ENCODE results near the gene HS3ST3A1.
"Not testable (repeated sequence)": the region's sequence is repeated elsewhere in the genome, so short reads cannot be mapped to it uniquely, and the experiment has no call there.

Gene HS3ST3A1

GRCh38 chr17:13500947-13501346 is 100.8 kb downstream of the HS3ST3A1 start:
- H3K9me3 ChIP-seq (ENCODE audit: control insufficient read depth, low read length): no peaks in the 10 kb centered on the region
- no peak overlapping the region for H3K27ac ChIP-seq (ENCODE audit: insufficient read depth, low read length, poor library complexity, severe bottlenecking)
- H3K27me3 ChIP-seq (replicated peaks; ENCODE audit: control insufficient read depth, insufficient read depth, low read length, poor library complexity, severe bottlenecking): no peaks in the 10 kb centered on the region
- no peak overlapping the region for H3K4me3 ChIP-seq (ENCODE audit: insufficient read depth, low read depth, low read length, poor library complexity, severe bottlenecking)
- H3K36me3 ChIP-seq (ENCODE audit: control insufficient read depth, insufficient read depth, low read length): no peaks in the 10 kb centered on the region
- no peaks in the 10 kb centered on the region for H3K4me1 ChIP-seq (ENCODE audit: control insufficient read depth, insufficient read depth, low read length, poor library complexity, severe bottlenecking)
- no peak for DNase-seq

- Histone ChIP-seq H3K9me3 (ENCODE audit: control insufficient read depth, low read length) (no peaks in the 10 kb centered on the region), H3K27ac (ENCODE audit: insufficient read depth, low read length, poor library complexity, severe bottlenecking) (no peak overlapping the region), H3K36me3 (ENCODE audit: control insufficient read depth, insufficient read depth, low read length) (no peaks in the 10 kb centered on the region), H3K4me3 (ENCODE audit: insufficient read depth, low read depth, low read length, poor library complexity, severe bottlenecking) (no peak overlapping the region), H3K4me1 (ENCODE audit: control insufficient read depth, insufficient read depth, low read length, poor library complexity, severe bottlenecking) (no peaks in the 10 kb centered on the region), H3K27me3 (replicated peaks; ENCODE audit: control insufficient read depth, insufficient read depth, low read length, poor library complexity, severe bottlenecking) (no peaks in the 10 kb centered on the region)
- no peak for DNase-seq
Measured at GRCh38 chr17:13498184-13498583, 103.5 kb downstream of the HS3ST3A1 start.

- H3K4me3 ChIP-seq (ENCODE audit: insufficient read depth, low read depth, low read length, poor library complexity, severe bottlenecking); H3K9me3 ChIP-seq (ENCODE audit: control insufficient read depth, low read length); DNase-seq; H3K27ac ChIP-seq (ENCODE audit: insufficient read depth, low read length, poor library complexity, severe bottlenecking); H3K36me3 ChIP-seq (ENCODE audit: control insufficient read depth, insufficient read depth, low read length); H3K27me3 ChIP-seq (replicated peaks; ENCODE audit: control insufficient read depth, insufficient read depth, low read length, poor library complexity, severe bottlenecking); H3K4me1 ChIP-seq (ENCODE audit: control insufficient read depth, insufficient read depth, low read length, poor library complexity, severe bottlenecking): not testable (repeated sequence)
Measured at GRCh38 chr17:13496553-13497056, 105.1 kb downstream of the HS3ST3A1 start.

GRCh38 chr17:13495423-13495822 is 106.3 kb downstream of the HS3ST3A1 start:
- H3K27me3 ChIP-seq (replicated peaks; ENCODE audit: control insufficient read depth, insufficient read depth, low read length, poor library complexity, severe bottlenecking): no peaks in the 10 kb centered on the region
- DNase-seq: no peak
- no peaks in the 10 kb centered on the region for H3K36me3 ChIP-seq (ENCODE audit: control insufficient read depth, insufficient read depth, low read length)
- H3K9me3 ChIP-seq (ENCODE audit: control insufficient read depth, low read length): no peaks in the 10 kb centered on the region
- H3K27ac ChIP-seq (ENCODE audit: insufficient read depth, low read length, poor library complexity, severe bottlenecking): no peak overlapping the region
- H3K4me1 ChIP-seq (ENCODE audit: control insufficient read depth, insufficient read depth, low read length, poor library complexity, severe bottlenecking): no peaks in the 10 kb centered on the region
- H3K4me3 ChIP-seq (ENCODE audit: insufficient read depth, low read depth, low read length, poor library complexity, severe bottlenecking): no peak overlapping the region

DNA sequence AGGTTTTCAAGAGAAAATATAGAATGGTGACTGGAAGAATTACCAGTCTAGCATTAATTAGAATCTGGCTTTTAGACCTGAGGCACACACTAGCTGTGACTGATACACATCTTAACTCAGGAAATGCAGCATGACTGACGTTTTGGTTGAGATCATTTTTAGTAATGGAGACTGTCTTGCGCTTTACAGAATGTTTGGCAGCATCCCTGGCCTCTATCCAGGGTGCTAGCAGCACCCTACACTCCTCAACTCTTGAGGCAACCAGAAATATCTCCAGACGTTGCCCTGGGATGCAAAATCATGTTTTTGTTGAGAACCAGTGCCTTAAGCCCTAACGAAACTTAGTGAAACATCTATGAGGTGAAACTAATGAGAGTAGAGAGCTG is 109.0 kb downstream of the HS3ST3A1 start:
- Histone ChIP-seq H3K4me1 (ENCODE audit: control insufficient read depth, insufficient read depth, low read length, poor library complexity, severe bottlenecking) (no peaks in the 10 kb centered on the region), H3K27ac (ENCODE audit: insufficient read depth, low read length, poor library complexity, severe bottlenecking) (no peak overlapping the region), H3K4me3 (ENCODE audit: insufficient read depth, low read depth, low read length, poor library complexity, severe bottlenecking) (no peak overlapping the region), H3K27me3 (replicated peaks; ENCODE audit: control insufficient read depth, insufficient read depth, low read length, poor library complexity, severe bottlenecking) (no peaks in the 10 kb centered on the region), H3K36me3 (ENCODE audit: control insufficient read depth, insufficient read depth, low read length) (no peaks in the 10 kb centered on the region), H3K9me3 (ENCODE audit: control insufficient read depth, low read length) (no peaks in the 10 kb centered on the region)
- no peak for DNase-seq

DNA sequence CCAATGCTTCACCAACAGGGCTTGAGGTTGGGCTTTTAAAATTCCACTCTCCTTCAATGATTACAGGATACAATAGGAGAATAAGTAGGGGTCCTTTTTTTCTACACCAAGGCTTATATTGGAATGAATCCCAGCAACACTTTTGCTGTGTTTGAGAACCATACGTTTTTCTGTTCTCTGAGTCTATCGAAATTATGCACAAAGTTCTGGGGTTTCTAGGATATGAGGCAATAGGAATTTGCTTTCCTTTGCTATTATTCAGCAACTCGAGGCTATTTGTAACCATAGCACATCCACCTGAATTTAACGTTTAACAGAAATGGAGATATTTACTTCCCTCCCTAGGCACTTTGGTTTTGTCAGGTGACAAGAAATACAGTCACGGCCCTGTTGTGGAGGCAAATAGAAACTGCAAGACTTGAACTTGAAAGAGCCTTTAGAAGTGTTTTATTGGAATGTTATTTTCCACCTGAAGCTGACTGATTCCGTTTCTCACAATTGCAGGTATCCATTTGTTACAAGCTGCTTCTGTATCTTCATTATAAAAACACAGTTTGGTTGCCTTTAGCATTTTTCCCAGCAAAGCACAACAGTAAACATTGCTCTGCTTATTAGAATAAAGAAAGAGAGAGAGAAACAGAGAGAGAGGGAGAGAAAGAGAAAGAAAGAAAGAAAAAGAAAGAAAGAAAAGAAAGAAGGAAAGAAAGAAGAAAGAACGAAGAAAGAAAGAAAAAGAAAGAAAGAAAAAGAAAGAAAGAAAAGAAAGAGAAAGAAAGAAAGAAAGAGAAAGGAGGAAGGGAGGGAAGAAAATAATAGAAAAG is 109.6 kb downstream of the HS3ST3A1 start:
- H3K27ac ChIP-seq (ENCODE audit: insufficient read depth, low read length, poor library complexity, severe bottlenecking): no peak overlapping the region
- no peak overlapping the region for H3K4me3 ChIP-seq (ENCODE audit: insufficient read depth, low read depth, low read length, poor library complexity, severe bottlenecking)
- DNase-seq: no peak
- H3K9me3 ChIP-seq (ENCODE audit: control insufficient read depth, low read length): no peaks in the 10 kb centered on the region
- H3K27me3 ChIP-seq (replicated peaks; ENCODE audit: control insufficient read depth, insufficient read depth, low read length, poor library complexity, severe bottlenecking): no peaks in the 10 kb centered on the region
- H3K4me1 ChIP-seq (ENCODE audit: control insufficient read depth, insufficient read depth, low read length, poor library complexity, severe bottlenecking): no peaks in the 10 kb centered on the region
- no peaks in the 10 kb centered on the region for H3K36me3 ChIP-seq (ENCODE audit: control insufficient read depth, insufficient read depth, low read length)

GRCh38 chr17:13491491-13491890 is 110.2 kb downstream of the HS3ST3A1 start:
- H3K36me3 ChIP-seq (ENCODE audit: control insufficient read depth, insufficient read depth, low read length): no peaks in the 10 kb centered on the region
- no peak for DNase-seq
- no peaks in the 10 kb centered on the region for H3K4me1 ChIP-seq (ENCODE audit: control insufficient read depth, insufficient read depth, low read length, poor library complexity, severe bottlenecking)
- H3K27me3 ChIP-seq (replicated peaks; ENCODE audit: control insufficient read depth, insufficient read depth, low read length, poor library complexity, severe bottlenecking): no peaks in the 10 kb centered on the region
- no peak overlapping the region for H3K27ac ChIP-seq (ENCODE audit: insufficient read depth, low read length, poor library complexity, severe bottlenecking)
- H3K9me3 ChIP-seq (ENCODE audit: control insufficient read depth, low read length): no peaks in the 10 kb centered on the region
- no peak overlapping the region for H3K4me3 ChIP-seq (ENCODE audit: insufficient read depth, low read depth, low read length, poor library complexity, severe bottlenecking)

- no peaks in the 10 kb centered on the region for H3K36me3 ChIP-seq (ENCODE audit: control insufficient read depth, insufficient read depth, low read length)
- DNase-seq: no peak
- no peaks in the 10 kb centered on the region for H3K9me3 ChIP-seq (ENCODE audit: control insufficient read depth, low read length)
- H3K27ac ChIP-seq (ENCODE audit: insufficient read depth, low read length, poor library complexity, severe bottlenecking): no peak overlapping the region
- H3K4me3 ChIP-seq (ENCODE audit: insufficient read depth, low read depth, low read length, poor library complexity, severe bottlenecking): no peak overlapping the region
- no peaks in the 10 kb centered on the region for H3K27me3 ChIP-seq (replicated peaks; ENCODE audit: control insufficient read depth, insufficient read depth, low read length, poor library complexity, severe bottlenecking)
- no peaks in the 10 kb centered on the region for H3K4me1 ChIP-seq (ENCODE audit: control insufficient read depth, insufficient read depth, low read length, poor library complexity, severe bottlenecking)
Measured at GRCh38 chr17:13490906-13491482, 110.7 kb downstream of the HS3ST3A1 start.

DNA sequence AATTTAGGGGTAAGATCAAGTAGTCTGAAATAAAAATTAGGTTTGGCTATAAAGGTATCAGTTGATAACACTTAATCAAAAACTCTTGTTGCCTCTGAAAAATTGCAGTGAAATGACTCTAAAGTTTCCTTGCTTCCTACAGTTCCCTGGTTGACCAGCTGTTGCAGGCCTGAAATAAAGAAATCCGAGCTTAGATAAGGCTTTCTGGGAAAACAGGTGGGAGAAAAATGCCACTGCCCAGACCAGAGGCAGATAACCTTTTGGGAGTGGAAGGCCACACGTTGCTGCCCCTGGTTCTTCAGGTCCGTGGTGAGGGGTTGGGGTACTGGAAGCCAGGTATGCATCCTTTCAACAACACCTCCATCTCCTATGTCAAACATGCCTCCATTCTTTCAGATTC is 111.3 kb downstream of the HS3ST3A1 start:
- H3K27me3 ChIP-seq (replicated peaks; ENCODE audit: control insufficient read depth, insufficient read depth, low read length, poor library complexity, severe bottlenecking): no peaks in the 10 kb centered on the region
- no peak overlapping the region for H3K27ac ChIP-seq (ENCODE audit: insufficient read depth, low read length, poor library complexity, severe bottlenecking)
- H3K36me3 ChIP-seq (ENCODE audit: control insufficient read depth, insufficient read depth, low read length): no peaks in the 10 kb centered on the region
- H3K4me3 ChIP-seq (ENCODE audit: insufficient read depth, low read depth, low read length, poor library complexity, severe bottlenecking): no peak overlapping the region
- DNase-seq: no peak
- H3K4me1 ChIP-seq (ENCODE audit: control insufficient read depth, insufficient read depth, low read length, poor library complexity, severe bottlenecking): no peaks in the 10 kb centered on the region
- H3K9me3 ChIP-seq (ENCODE audit: control insufficient read depth, low read length): no peaks in the 10 kb centered on the region

GRCh38 chr17:13485327-13485726 is 116.4 kb downstream of the HS3ST3A1 start:
- Histone ChIP-seq H3K4me1 (ENCODE audit: control insufficient read depth, insufficient read depth, low read length, poor library complexity, severe bottlenecking) (no peaks in the 10 kb centered on the region), H3K9me3 (ENCODE audit: control insufficient read depth, low read length) (peaks cover 11% of the 10 kb centered on the region), H3K4me3 (ENCODE audit: insufficient read depth, low read depth, low read length, poor library complexity, severe bottlenecking) (no peak overlapping the region), H3K27me3 (replicated peaks; ENCODE audit: control insufficient read depth, insufficient read depth, low read length, poor library complexity, severe bottlenecking) (no peaks in the 10 kb centered on the region), H3K27ac (ENCODE audit: insufficient read depth, low read length, poor library complexity, severe bottlenecking) (no peak overlapping the region), H3K36me3 (ENCODE audit: control insufficient read depth, insufficient read depth, low read length) (no peaks in the 10 kb centered on the region)
- no peak for DNase-seq

Measured in effector memory CD4-positive, alpha-beta T cell (primary cell).